MCF 10A (cell line): ENCODE results near the gene EIF1B. TPM values are rescaled to one million over a fixed set of nuclear protein-coding genes. Genes with fewer than 3 reads are reported as not detected.

Experiments used
- BruUV-seq: library from RNA; stranded (reverse); fragments of 400-500 nt; replicated peaks from 2 replicates; lab custom pipeline; 2021; lab: Mats Ljungman, UMichigan
- CTCF ChIA-PET: fragments of 300-600 bp; sonication (Branson Sonifier 250); formaldehyde crosslinking; extraction: SDS; loops from one replicate; lab custom pipeline; 2021; ENCODE audit warnings: antibody characterized with exemption, inconsistent platforms; lab: Yijun Ruan, JAX
- POLR2A ChIA-PET: fragments of 300-600, 350-650 bp; sonication (Branson Sonifier 250); formaldehyde crosslinking; extraction: SDS; loops from one replicate; lab custom pipeline; 2020; ENCODE audit warnings: antibody characterized with exemption, inconsistent platforms; lab: Yijun Ruan, JAX
- DNase-seq: peaks from one replicate; pipeline ENCODE4 v3.0.0-alpha.2; 2018; ENCODE audit not compliant: unreplicated experiment
- H3K27ac Mint-ChIP-seq: one replicate; pipeline ENCODE4 v1.8.0; 2022; ENCODE audit warnings: mild to moderate bottlenecking, low read depth, mixed read lengths; ENCODE audit not compliant: unreplicated experiment
- H3K27me3 Mint-ChIP-seq: one replicate; pipeline ENCODE4 v1.8.0; 2022; ENCODE audit warnings: mixed read lengths; ENCODE audit not compliant: insufficient read depth, unreplicated experiment
- H3K36me3 Mint-ChIP-seq: one replicate; pipeline ENCODE4 v1.8.0; 2022; ENCODE audit warnings: mild to moderate bottlenecking, moderate library complexity, mixed read lengths; ENCODE audit not compliant: insufficient read depth, unreplicated experiment
- H3K4me1 Mint-ChIP-seq: one replicate; pipeline ENCODE4 v1.8.0; 2022; ENCODE audit warnings: mixed read lengths; ENCODE audit not compliant: insufficient read depth, unreplicated experiment
- H3K4me3 Mint-ChIP-seq: one replicate; pipeline ENCODE4 v1.8.0; 2022; ENCODE audit warnings: mild to moderate bottlenecking, moderate library complexity, mixed read lengths; ENCODE audit not compliant: unreplicated experiment
- H3K9me3 Mint-ChIP-seq: one replicate; pipeline ENCODE4 v1.8.0; 2022; ENCODE audit warnings: mixed read lengths; ENCODE audit not compliant: unreplicated experiment
- CTCF ChIP-seq: fragments of 200-600 bp; IDR thresholded peaks from one replicate; pipeline ENCODE4 v1.8.0; 2022; ENCODE audit warnings: antibody characterized with exemption, mild to moderate bottlenecking; ENCODE audit not compliant: unreplicated experiment
- intact Hi-C: fragments of 100-400 bp; cut with micrococcal nuclease; formaldehyde crosslinking; loops from 2 replicates; pipeline ENCODE4 v1.14.1; 2022
- total RNA-seq: library from RNA; stranded (reverse); gene quantifications from 2 replicates; pipeline ENCODE4 v1.2.3, GENCODE V29; 2022

Gene EIF1B
- total RNA-seq, 1 experiment from 2014 or later, result 69.3 TPM

GRCh38 chr3:40321818-40322217, 12.3 kb downstream of the EIF1B start:
- no peaks in the 10 kb centered on the region for H3K36me3 Mint-ChIP-seq
- no peak overlapping the region for H3K27ac Mint-ChIP-seq
- H3K4me3 Mint-ChIP-seq, result no peak overlapping the region
- ChIA-PET POLR2A (interaction anchor here (0.6 to 1.8 kb wide), 3 partner anchors 10 to 92 kb away, joined by 3 to 5 read pairs (median 4); no protein-coding TSS in a partner anchor), CTCF (interaction anchor here (0.6 to 18.1 kb wide), 4 partner anchors 111 to 1733 kb away, joined by 3 to 452 read pairs (median 6); no protein-coding TSS in a partner anchor)
- no peaks in the 10 kb centered on the region for H3K4me1 Mint-ChIP-seq
- H3K27me3 Mint-ChIP-seq, result no peaks in the 10 kb centered on the region
- no peaks in the 10 kb centered on the region for H3K9me3 Mint-ChIP-seq
- TF ChIP-seq CTCF, result no peak
- intact Hi-C loops, result no loop called here
- BruUV-seq, result no TSS peak
- DNase-seq, result no peak

- Mint-ChIP-seq H3K9me3 (no peaks in the 10 kb centered on the region), H3K27me3 (no peaks in the 10 kb centered on the region), H3K27ac (no peak overlapping the region), H3K36me3 (no peaks in the 10 kb centered on the region), H3K4me1 (no peaks in the 10 kb centered on the region), H3K4me3 (no peak overlapping the region)
- intact Hi-C loops, result no loop called here
- CTCF ChIA-PET, result interaction anchor here (0.6 kb wide), 2 partner anchors 14 to 254 kb away, joined by 3 to 5 read pairs; no protein-coding TSS in a partner anchor
- no peak for TF ChIP-seq CTCF
- BruUV-seq, result no TSS peak
- no peak for DNase-seq
- POLR2A ChIA-PET, result interaction anchor here (0.7 to 2.0 kb wide), 2 partner anchors 128 to 185 kb away, joined by 3 to 6 read pairs; no protein-coding TSS in a partner anchor
These were observed 14.4 kb downstream of the EIF1B start for GRCh38 chr3:40323946-40324345.

- Mint-ChIP-seq H3K4me3 (no peak overlapping the region), H3K27me3 (no peaks in the 10 kb centered on the region), H3K9me3 (no peaks in the 10 kb centered on the region), H3K27ac (no peak overlapping the region), H3K4me1 (no peaks in the 10 kb centered on the region), H3K36me3 (no peaks in the 10 kb centered on the region)
- TF ChIP-seq CTCF, result no peak
- intact Hi-C loops, result loop anchor here (5.0 kb wide), 1 partner anchor 398 kb away; no protein-coding TSS in a partner anchor
- CTCF ChIA-PET, result interaction anchor here (0.6 kb wide), 2 partner anchors 253 to 474 kb away, joined by 3 read pairs; no protein-coding TSS in a partner anchor
- no TSS peak for BruUV-seq
- POLR2A ChIA-PET, result interaction anchor here (0.6 kb wide), 1 partner anchor 133 kb away, joined by 4 read pairs; the partner anchor contains the start of gene RPL14
- DNase-seq, result no peak
These were observed 15.1 kb downstream of the EIF1B start for GRCh38 chr3:40324621-40325020.

- H3K9me3 Mint-ChIP-seq, result no peaks in the 10 kb centered on the region
- CTCF ChIA-PET, result interaction anchor here (0.6 to 6.2 kb wide), 4 partner anchors 10 to 847 kb away, joined by 4 to 37 read pairs (median 17); no protein-coding TSS in a partner anchor
These were observed 16.0 kb downstream of the EIF1B start for GRCh38 chr3:40325465-40325864.

More at GRCh38 chr3:40325465-40325864, 16.0 kb downstream of the EIF1B start:
- intact Hi-C loops, result loop anchor here (5.0 kb wide), 1 partner anchor 397 kb away; no protein-coding TSS in a partner anchor
- TF ChIP-seq CTCF, result no peak
- POLR2A ChIA-PET, result interaction anchor here (0.8 kb wide), 1 partner anchor 128 kb away, joined by 3 read pairs; no protein-coding TSS in a partner anchor
- H3K27me3 Mint-ChIP-seq, result no peaks in the 10 kb centered on the region
- no peaks in the 10 kb centered on the region for H3K36me3 Mint-ChIP-seq
- no peak for DNase-seq
- H3K27ac Mint-ChIP-seq, result no peak overlapping the region
- no peaks in the 10 kb centered on the region for H3K4me1 Mint-ChIP-seq
- BruUV-seq, result no TSS peak
- no peak overlapping the region for H3K4me3 Mint-ChIP-seq
